HT1080 (cell line): Measurements from ENCODE around the gene HPCAL1. TPM values are rescaled to one million over a fixed set of nuclear protein-coding genes. Genes with fewer than 3 reads are reported as not detected.
"Not testable (repeated sequence)": the region's sequence is repeated elsewhere in the genome, so short reads cannot be mapped to it uniquely, and the experiment has no call there.

Experiments
- DNase-seq: peaks from one replicate; pipeline ENCODE4 v3.0.0-alpha.2; 2015; ENCODE audit warnings: low read depth
- total RNA-seq: library from RNA; depleted of rRNA; stranded (reverse); fragments of >200 nt; shearing (Covaris generic); gene quantifications from 2 replicates; pipeline ENCODE4 v1.2.3, GENCODE V29; 2014

HPCAL1 gene
- total RNA-seq, 1 experiment from 2014 or later: 201 TPM

GRCh38 chr2:10435820-10436204 is 133.1 kb downstream of the HPCAL1 start:
- DNase-seq: no peak

- DNase-seq: no peak
These were observed 133.9 kb downstream of the HPCAL1 start for GRCh38 chr2:10436583-10437110.

- no peak for DNase-seq
These were observed 135.1 kb downstream of the HPCAL1 start for GRCh38 chr2:10437806-10438205.

GRCh38 chr2:10438688-10439087 is 136.0 kb downstream of the HPCAL1 start:
- no peak for DNase-seq

GRCh38 chr2:10439185-10439879 is 136.6 kb downstream of the HPCAL1 start:
- DNase-seq: peak; percentile 41

- no peak for DNase-seq
These were observed 137.3 kb downstream of the HPCAL1 start for GRCh38 chr2:10439971-10440370.

- DNase-seq: no peak
These were observed 138.0 kb downstream of the HPCAL1 start for GRCh38 chr2:10440736-10441135.

- no peak for DNase-seq
These were observed 139.2 kb downstream of the HPCAL1 start for GRCh38 chr2:10441948-10442347.

- DNase-seq: not testable (repeated sequence)
These were observed 139.9 kb downstream of the HPCAL1 start for GRCh38 chr2:10442469-10443126.

- DNase-seq: peak; percentile 57
These were observed 141.8 kb downstream of the HPCAL1 start for GRCh38 chr2:10444463-10444862.

GRCh38 chr2:10446631-10447030 is 143.9 kb downstream of the HPCAL1 start:
- no peak for DNase-seq

GRCh38 chr2:10447300-10447894 is 144.7 kb downstream of the HPCAL1 start:
- peak; percentile 44 for DNase-seq

GRCh38 chr2:10447895-10448575 is 145.3 kb downstream of the HPCAL1 start, which contains the start of gene ODC1:
TSS of gene ODC1 (minus strand) at chr2:10448327. CDS start at chr2:10445032, 3,295 bp downstream.
- DNase-seq: peak; percentile 92

GRCh38 chr2:10448576-10449485 is 146.1 kb downstream of the HPCAL1 start:
- DNase-seq: peak; percentile 77

GRCh38 chr2:10449486-10449831 is 146.8 kb downstream of the HPCAL1 start:
- no peak for DNase-seq

GRCh38 chr2:10449838-10450691 is 147.4 kb downstream of the HPCAL1 start:
- no peak for DNase-seq

GRCh38 chr2:10451819-10452218 is 149.1 kb downstream of the HPCAL1 start:
- no peak for DNase-seq

- peak; percentile 97 for DNase-seq
These were observed 149.6 kb downstream of the HPCAL1 start for GRCh38 chr2:10452312-10452711.
